ENCODE results near the gene CALHM1.

Gene CALHM1

GRCh38 chr10:103416436-103417147, 42.1 kb downstream of the CALHM1 start:
- TF ChIP-seq POLR2A (IDR thresholded peaks at IDR 0.05; ENCODE audit: low read length) (no peak), GATA1 (IDR thresholded peaks at IDR 0.05; ENCODE audit: low read depth, low read length) (no peak)
- DNase-seq: peak; percentile 53 to 72

DNA sequence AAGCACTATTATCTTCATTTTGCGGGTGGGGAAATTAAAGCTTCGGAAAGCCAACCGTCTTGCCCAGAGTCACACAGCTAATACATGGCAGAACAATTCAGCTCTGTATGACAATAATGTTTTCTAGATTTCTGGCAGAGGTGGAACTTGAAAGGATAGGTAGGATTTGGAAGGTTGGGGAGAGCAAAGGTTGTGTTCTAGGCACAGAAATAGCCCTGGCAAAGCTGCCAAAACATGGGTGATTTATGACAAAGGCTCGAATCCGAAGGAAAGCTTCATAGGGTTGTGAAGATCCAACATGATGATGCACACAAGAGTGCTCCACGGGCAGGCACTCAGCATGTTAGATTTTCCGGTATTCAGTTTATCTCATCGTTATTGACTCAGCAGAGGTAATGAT, 43.1 kb downstream of the CALHM1 start:
- DNase-seq: no peak
- TF ChIP-seq POLR2A (IDR thresholded peaks at IDR 0.05; ENCODE audit: low read length) (no peak), GATA1 (IDR thresholded peaks at IDR 0.05; ENCODE audit: low read depth, low read length) (no peak)

- no peak for TF ChIP-seq GATA1 (IDR thresholded peaks at IDR 0.05; ENCODE audit: low read depth, low read length)
- TF ChIP-seq POLR2A (IDR thresholded peaks at IDR 0.05; ENCODE audit: low read length): no peak
- DNase-seq: no peak
These were observed 45.1 kb downstream of the CALHM1 start for GRCh38 chr10:103413564-103413963.

Data from erythroblast (primary cell).